ENCODE measurements around the gene PTCH2.
"Not testable (repeated sequence)": the region's sequence is repeated elsewhere in the genome, so short reads cannot be mapped to it uniquely, and the experiment has no call there.

- not testable (repeated sequence) for TF ChIP-seq POLR2A, CTCF (IDR thresholded peaks at IDR 0.05)
Observed at GRCh38 chr1:44797886-44798285, 45.2 kb downstream of the PTCH2 start.
